Measurements from ENCODE around the gene SPAG17.

Gene SPAG17

DNA sequence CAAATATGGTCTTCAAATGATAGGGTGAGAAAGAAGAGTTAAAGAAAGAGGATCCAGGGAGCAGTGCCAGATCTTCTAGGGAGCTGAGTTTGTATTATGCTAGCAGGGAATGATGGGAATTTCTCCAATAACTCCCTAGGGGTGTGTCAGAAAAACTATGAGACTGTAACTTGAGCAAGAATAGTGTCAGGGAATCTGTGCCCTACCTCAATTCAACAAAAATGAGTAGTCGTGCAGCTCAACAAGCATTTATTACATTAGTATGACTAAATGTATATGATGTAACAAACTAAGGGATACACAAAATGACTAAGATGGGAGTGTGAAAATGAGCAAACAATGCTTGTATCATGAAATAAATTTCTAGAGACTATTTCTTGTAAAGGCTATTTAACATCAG, 24.2 kb downstream of the SPAG17 start:
- DNase-seq (ENCODE audit: low read depth in 2 of 2): no peak

DNA sequence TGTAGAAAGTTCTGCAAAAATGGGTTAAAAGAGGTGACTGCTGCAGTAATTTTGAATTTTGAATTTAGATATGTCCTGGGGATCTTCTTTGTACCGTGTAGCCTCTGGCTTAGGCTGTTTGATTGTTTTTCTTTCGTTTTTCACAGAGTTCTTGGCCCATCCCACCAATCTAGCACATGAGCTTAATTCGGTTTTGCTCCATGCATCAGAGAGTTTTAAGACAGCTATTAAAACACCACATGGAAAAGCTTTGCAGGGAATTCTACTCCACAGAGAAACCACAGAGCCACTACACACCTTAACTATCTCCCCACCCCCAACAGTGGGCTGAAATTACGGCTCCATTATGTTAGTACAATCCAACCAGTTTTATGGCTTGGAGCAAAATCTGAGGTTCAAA, 25.5 kb downstream of the SPAG17 start:
- no peak for DNase-seq (ENCODE audit: low read depth in 2 of 2)

DNA sequence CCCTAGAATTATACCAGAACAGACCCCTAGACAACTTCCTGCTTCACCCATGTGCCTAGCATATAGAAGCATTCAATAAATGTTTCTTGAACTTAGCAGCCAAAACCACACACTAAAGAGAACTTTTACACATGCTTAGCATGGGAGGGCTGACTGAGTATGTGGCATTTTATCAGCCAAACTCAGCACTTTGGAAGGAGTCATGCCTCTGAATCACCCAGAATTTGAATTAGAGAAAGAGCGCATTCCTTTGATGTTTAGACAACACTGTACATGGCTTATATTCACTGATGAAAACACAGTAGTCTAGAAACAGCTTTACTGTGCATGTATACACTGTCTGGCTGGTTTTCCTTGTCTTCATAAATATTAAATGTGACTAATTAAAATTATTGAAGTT, 26.1 kb downstream of the SPAG17 start:
- no peak for DNase-seq (ENCODE audit: low read depth in 2 of 2)

DNA sequence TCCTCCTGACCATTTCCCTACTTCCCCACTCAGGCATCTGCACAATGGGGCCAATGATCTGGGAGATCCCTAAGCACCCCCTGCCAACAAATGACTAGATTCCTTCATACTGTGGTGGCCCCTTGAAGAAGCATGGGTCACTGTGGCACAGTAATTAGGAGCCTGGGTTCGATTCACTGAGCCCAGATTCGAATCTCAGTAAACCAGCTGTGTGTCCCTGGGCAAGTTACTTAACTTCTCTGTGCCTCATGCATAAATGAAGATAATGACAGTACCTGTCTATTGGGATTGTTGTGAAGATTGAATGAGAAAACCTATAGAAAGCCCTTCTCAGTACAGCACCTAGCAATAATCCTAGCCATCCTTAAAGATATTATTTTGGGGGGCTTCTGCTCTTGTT, 27.5 kb downstream of the SPAG17 start:
- no peak for DNase-seq (ENCODE audit: low read depth in 2 of 2)

DNA sequence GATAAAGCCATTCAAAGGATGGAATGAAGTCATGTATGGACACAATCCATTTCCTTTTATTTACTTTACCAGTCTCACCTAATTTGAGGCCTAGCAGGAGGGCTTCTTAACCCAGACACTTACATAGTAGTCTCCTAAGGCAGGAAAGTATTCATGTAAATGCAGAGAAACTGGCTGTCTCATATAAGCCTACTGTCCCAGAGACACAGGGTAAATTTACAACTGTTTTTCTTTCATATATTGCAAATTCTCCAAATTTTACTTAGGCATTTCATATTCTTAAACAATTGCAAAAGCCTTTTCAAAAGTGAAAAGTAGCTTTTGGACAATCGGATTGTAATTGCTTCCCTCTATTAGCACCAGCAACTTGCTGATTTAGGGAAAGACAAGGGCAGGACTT, 29.9 kb downstream of the SPAG17 start:
- DNase-seq (ENCODE audit: low read depth in 2 of 2): no peak

DNA sequence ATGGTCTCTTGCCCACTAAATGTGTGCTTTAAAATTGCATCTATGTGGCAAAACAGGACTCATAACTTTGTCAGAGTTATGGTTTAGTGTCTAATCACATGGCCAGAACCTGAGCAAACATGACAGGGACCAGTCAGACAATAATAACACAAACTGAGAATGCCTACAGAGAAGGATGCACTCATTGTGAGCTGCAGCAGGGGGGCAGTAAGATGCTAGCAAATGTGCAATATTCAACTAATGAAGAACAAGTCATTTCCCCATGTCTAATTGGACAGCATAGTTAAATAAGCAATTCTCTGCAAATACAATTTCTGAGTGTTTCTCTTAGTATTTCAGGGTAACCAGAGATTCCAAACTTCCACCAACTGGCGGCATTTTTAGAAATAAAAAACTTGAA, 30.8 kb downstream of the SPAG17 start:
- DNase-seq (ENCODE audit: low read depth in 2 of 2): no peak

DNA sequence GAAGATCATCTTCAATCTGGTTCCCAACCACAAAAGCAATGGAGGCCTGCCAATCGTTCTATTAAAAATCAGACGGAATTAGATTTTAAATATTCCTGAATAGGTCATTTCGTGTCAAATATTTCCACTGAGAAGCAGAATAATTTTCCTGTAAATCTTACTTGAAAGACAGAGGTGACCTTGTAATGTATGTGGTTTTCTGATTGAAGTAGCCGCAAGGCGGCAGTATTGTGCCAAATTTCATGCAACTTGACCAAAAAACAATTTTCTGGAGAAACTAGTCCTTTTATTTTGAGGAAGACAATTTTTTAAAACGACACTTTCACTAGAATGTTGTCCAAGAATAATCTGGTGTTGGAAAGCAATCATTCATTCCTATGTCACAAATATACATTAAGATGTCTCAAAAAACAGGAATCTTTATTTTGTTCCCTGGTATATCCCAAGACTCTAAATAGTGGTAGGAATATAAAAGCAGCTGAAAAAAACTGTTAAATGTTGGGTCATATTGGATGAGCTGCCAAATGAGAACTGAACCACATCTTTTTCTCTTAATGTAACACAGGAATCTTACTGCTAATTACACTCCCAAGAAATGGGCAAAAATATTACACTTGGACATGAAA, 33.6 kb downstream of the SPAG17 start:
- peak in 1 of 2 experiments; percentile 32 for DNase-seq (ENCODE audit: low read depth in 2 of 2)

DNA sequence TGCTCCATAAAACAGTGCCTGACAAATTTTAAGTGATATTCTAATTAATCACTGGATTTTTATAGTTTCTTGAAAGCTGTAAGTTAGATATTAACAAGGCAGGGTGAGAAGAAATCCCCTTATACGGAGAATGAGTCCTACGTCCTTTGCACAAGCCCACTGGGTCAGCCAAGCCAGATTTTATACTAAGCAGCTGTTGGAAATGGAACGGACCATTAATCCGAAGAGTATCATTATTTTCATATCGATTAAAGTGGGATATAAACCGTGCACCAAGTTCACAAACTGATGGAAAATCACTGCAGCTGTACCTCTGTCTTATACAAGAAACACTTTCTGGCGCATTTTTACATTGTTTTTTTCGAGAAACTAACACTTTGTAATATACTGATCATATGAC, 35.2 kb downstream of the SPAG17 start:
- DNase-seq (ENCODE audit: low read depth in 2 of 2): no peak

DNA sequence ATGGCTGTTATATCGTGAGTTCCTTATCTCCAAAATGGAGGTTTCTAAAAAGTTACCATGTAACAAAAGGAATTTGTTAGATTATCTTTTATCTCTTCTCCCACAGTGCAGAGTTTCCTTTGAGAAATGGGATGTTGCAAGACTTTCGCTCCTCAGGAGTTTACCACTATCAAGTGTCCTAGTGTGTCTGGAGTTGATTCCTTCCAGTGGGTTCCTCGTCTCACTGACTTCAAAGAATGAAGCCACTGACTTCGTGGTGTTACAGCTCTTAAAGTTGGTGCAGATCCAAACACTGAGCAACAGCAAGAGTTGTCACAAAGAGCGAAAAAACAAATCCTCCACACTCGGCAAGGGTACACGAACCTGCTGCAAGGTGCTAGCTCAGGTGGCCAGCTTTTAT, 37.0 kb downstream of the SPAG17 start:
- no peak for DNase-seq (ENCODE audit: low read depth in 2 of 2)

DNA sequence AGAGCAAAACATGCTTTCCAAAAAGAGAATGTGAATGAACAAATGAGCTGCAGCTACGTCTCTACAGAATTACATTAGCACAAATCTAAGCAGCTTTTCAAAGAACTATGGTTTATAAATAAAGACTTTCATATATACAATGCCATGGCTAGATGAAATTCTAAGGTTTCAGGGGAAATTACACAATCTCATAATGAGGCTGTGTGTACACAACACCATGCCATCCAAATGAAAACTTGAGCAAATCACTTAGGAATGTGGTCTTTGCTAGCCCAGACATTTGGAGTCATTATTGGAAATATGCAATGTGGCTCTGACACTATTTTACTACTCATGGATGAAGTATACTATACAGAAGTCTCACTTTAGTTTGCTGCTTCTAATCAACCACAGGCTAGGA, 37.5 kb downstream of the SPAG17 start:
- DNase-seq (ENCODE audit: low read depth in 2 of 2): no peak

DNA sequence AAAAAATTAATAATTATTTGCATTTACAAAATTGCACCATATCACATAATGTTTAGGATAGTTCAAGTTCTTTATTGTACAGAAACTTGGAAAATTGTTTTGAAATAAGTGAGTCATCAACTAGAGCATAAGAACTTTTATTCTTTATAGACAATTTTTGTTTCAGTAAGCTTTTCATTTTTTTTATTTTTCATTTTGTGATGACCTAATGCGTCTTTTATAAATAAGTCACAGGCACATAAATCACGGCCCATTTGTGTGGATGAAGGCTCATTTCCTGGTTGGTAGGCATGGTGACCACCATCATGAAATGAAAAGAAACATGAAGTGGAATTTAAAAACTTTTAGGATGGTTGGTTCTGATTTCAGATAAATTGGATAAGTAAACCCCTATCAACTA, 39.3 kb downstream of the SPAG17 start:
- no peak for DNase-seq (ENCODE audit: low read depth in 2 of 2)

DNA sequence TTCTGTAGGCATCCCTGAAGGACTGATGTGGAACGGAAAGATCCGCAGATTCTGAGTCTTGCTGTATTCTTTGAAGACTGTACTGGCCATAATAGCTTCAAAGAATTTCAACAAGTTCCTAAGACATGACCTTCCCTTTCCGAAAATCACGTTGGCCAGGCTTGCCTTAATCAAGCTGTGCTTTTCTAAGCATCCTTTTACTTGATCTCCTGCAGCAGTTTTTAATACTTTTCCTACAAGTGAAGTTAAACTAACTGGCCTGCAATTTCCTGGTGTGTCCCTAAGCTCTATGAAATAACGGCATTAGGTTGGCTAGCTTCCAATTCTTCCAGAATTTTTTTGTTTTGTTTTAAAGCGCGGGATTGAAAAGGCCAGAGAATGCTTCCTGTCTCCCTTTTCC, 40.3 kb downstream of the SPAG17 start:
- no peak for DNase-seq (ENCODE audit: low read depth in 2 of 2)

DNA sequence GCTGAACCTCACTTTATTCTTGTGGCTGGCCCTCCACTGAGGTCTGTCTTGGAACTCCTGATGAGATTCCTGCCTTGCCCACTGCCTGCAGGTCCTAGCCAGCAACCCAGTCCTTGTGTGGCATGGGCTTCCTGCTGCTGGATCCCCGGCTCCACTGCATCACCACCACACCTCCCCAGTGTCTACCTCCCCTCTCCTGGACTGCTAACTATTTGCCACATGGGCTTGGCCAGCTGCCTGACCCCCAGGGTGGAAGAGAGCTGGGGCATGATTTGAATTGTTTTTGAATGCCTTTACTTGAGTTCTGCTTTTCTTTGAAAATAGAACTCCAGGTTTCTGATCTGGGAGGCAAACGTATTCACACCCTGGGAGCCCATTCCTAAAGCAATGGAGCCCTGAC, 41.2 kb downstream of the SPAG17 start:
- no peak for DNase-seq (ENCODE audit: low read depth in 2 of 2)

DNA sequence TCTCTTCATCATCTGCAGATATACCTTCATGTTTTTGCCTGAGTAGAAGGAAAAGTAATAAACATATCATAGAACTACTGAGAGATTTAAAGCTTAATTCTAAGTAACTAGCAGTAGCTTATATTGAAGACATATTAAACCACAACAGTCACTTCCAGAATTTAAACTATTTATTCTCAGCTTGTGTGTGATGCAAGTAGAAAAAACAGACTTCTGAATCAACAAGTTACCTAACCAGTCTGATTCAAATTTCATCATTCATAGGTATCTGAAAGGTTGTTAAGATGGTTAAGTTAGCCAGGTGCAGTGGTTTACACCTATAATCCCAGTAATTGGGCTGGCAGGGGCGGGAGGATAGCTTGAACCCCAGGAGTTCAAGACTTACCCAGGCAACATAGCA, 41.9 kb downstream of the SPAG17 start:
- no peak for DNase-seq (ENCODE audit: low read depth in 2 of 2)

DNA sequence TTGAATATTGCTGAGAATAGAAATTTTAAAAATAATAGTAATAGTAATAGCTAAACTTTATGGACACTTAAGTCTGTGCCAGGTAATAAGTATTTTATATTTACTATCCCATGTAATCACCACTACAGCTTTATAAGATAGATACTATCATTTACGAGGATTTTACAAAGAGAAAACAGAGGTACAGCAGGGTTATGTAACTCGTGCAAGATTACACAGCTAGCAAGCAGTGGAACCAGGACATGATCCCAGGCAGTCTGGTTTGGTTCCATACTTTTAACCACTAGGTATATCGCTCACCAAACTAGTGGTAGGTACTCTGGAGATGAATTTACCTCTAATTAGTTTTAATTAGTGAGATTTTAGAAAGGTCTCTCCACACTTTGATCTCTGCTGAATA, 42.5 kb downstream of the SPAG17 start:
- no peak for DNase-seq (ENCODE audit: low read depth in 2 of 2)

DNA sequence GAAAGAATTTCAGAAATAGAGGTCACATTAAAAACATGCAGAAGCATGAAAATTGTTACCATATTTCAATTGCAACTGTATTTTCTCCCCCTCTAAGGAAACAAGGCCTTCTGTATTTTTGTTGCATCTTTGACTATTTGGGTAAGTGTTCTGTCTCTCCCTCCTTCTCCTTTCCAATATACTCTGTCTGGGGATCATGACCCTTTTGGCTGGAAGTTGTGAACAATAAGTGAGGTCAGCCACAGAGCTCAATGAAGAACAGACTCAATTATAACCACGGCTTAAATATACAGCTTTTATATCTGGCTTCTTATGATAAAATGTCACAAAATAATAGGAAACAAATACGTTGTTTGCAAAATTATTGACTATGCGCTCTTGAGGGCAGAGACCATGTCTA, 47.1 kb downstream of the SPAG17 start:
- no peak for DNase-seq (ENCODE audit: low read depth in 2 of 2)

DNA sequence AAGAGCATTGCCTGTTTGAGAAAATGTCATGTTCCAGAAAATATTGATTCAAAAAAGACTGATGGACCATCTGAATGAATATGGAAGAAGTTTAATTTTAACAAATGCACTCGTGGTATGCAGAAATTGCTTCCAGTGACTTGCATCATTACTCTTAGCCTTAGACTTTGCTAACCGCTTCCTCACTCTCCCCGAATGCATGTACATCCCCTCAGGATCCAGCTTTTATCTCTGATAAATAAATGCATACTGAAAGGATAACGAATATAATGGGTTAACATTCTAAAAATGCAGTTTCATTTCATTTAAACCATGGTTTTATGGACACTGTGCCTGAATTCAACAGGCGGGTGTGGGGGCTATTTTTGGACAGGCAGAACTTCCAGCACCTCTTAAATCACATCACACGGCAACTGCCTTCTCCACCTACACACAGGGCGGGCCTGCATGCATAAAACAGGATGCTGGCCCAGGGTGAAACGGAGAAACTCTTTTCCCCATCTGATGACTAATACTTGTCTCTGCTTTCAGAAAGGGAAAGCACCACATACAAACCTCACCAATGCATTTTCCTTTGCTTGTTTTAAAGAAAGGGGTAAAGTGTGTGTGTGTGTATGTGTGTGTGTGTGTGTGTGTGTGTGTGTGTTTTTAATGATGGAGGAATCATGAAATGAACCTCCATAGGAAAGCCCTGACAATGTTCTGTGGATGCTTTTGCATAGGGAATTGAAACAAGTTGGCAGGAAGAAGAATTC, 48.7 kb downstream of the SPAG17 start:
- DNase-seq (ENCODE audit: low read depth in 2 of 2): peak in 1 of 2 experiments; percentile 31

DNA sequence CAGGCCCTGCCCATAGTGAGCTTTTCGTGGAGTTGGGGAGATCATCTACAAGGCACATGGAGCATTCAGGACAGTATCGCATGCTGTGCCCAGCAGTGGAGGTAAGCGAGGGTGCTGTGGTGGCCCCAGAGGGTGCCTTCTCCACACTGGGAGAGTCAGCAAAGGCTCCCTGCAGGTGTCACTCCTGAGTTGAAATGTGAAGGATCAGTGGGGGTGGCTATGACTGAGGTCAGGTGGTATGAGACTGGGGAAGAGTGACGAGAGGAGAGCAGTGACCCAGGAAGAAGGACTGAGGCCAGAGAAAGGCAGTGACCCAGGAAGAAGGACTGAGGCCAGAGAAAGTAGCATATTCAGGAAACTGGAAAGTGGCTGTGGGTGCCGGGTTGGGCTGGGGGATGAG, 53.0 kb downstream of the SPAG17 start:
- DNase-seq (ENCODE audit: low read depth in 2 of 2): no peak

DNA sequence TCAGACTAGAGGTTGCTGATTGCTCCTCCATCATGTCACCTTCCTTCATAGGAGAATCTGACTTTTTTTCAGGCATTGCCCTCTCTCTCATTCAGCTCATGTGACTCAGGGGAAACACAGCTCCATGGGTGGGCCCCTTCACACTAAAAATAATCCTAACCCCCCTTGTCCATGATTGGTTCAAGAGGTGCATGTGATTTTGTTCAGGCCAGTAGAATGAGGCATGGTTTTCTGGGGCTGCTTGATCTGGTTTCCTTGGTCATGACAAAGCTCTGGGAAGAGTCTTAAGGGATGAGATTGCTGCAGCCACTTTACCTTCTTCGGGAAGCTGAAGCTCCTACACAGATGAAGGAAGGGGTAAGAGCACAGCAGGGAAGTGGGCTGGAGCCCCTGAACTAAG, 56.3 kb downstream of the SPAG17 start:
- DNase-seq (ENCODE audit: low read depth in 2 of 2): no peak

DNA sequence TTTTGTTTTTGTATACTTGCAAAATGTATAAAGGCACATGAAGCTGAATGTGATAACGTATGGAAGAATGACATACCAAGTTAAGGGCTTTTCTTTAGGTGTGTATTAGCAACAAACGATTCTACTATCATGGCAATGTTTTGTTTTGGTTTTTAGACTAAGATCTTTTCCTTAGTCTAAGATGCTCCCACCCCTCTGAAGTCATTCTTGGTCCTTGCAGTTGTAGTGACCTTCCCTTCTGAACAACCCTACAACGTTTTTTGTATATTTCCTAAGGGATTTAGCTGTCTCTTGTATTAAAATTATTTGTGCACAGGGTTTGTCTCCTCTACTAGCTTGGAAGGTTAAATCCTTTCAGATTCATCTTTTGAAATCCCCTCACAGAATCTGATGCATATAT, 61.0 kb downstream of the SPAG17 start:
- no peak for DNase-seq (ENCODE audit: low read depth in 2 of 2)

DNA sequence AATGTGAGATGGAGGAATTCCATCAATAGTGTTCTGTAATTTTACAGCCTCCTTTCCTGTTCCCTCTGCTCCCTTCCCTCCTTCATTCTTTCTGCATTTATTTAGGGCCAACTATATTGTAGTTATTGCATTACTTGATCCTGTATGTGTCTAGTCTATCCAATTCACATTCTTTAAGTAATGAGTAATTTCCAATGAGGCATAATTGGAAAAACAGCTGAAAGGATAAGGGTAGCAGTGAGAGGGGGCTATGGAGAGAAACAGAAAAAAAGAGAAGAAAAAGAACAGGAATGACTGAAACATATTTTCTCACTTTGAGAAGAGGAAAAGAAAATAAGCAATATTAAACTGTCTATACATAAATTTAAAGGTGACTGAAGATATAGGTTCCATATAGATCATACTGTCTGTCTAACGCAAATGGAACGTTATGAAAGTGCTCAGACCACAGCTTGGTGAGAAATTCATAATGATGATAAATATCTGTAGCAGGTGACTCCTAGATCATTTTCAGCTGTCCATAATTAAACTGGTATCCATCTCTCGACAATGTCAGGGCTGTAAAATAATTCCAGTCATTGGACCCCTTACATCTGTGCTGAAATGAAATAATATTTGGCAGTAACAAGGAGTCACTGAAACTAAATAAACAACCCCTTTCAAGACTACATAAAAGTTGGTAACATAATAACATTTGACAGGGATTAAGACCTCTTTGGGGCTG, 61.8 kb downstream of the SPAG17 start:
- no peak for DNase-seq (ENCODE audit: low read depth in 2 of 2)

DNA sequence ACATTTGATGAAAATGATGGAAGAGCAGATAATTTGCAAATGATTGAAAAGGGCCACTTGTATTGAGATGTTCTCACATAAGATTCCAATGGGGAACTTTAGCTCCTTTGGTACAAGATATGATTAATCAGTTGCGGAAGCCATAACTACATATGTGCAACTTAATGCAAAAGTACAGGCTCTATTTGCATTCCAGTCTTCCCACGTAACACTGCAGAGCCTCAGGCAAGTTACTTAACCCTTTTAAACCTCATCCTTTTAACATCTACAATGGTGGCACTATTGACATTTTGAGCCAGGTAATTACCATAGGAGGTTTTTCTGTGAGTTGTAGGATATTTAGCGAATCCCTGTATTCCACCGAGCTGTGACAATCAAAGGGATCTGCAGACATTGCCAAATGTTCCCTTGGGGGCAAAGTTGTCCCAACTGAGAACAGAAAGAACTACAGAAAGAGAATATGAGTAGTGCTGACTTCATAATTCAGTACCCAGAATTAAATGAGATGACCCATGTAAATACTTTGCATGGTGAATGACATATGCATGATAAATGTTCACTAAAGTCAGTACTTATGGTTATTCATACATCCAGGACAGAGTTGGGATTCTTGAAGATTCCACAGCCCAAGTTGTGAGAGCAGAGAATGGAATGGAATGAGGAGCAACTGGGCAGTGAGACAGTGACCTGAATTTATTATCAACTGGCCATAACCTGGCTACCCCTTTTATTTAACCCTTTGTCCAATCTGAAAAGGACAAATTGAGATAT, 62.6 kb downstream of the SPAG17 start:
- no peak for DNase-seq (ENCODE audit: low read depth in 2 of 2)

Data from stimulated activated CD4-positive, alpha-beta T cell treated with anti-CD3 and anti-CD28 coated beads, Interleukin-12 subunit alpha, Interleukin-12 subunit beta, amount 100 ng/mL, for 24 hours (primary cell).